Hematopoietic multipotent progenitor cell treated with erythropoietin and hydrocortisone succinate and interleukin-3 and kit ligand, for 4 days (in vitro differentiated cells): Measurements from ENCODE around the gene FSHR.

Experiments
- DNase-seq: peaks from one replicate; pipeline ENCODE4 v3.0.0-alpha.2; 2015

The FSHR gene

GRCh38 chr2:49110571-49110970, 43.7 kb downstream of the FSHR start:
- no peak for DNase-seq

GRCh38 chr2:49108851-49109250, 45.5 kb downstream of the FSHR start:
- no peak for DNase-seq

GRCh38 chr2:49108436-49108835, 45.9 kb downstream of the FSHR start:
- no peak for DNase-seq

GRCh38 chr2:49105506-49105905, 48.8 kb downstream of the FSHR start:
- DNase-seq: no peak

GRCh38 chr2:49102146-49102545, 52.2 kb downstream of the FSHR start:
- no peak for DNase-seq

- DNase-seq: no peak
Observed at GRCh38 chr2:49080681-49081080, 73.6 kb downstream of the FSHR start.

GRCh38 chr2:49070716-49071115, 83.6 kb downstream of the FSHR start:
- no peak for DNase-seq

- no peak for DNase-seq
Observed at GRCh38 chr2:49069829-49070228, 84.5 kb downstream of the FSHR start.

GRCh38 chr2:49068613-49069012, 85.7 kb downstream of the FSHR start:
- DNase-seq: no peak

- DNase-seq: no peak
Observed at GRCh38 chr2:49067971-49068370, 86.3 kb downstream of the FSHR start.

GRCh38 chr2:49053156-49053555, 101.2 kb downstream of the FSHR start:
- no peak for DNase-seq

- DNase-seq: no peak
Observed at GRCh38 chr2:49050265-49050664, 104.0 kb downstream of the FSHR start.

- no peak for DNase-seq
Observed at GRCh38 chr2:49049161-49049560, 105.2 kb downstream of the FSHR start.

- DNase-seq: no peak
Observed at GRCh38 chr2:49045083-49045482, 109.2 kb downstream of the FSHR start.

GRCh38 chr2:49044350-49045079, 109.8 kb downstream of the FSHR start:
- DNase-seq: peak; percentile 3

- no peak for DNase-seq
Observed at GRCh38 chr2:49043405-49043982, 110.8 kb downstream of the FSHR start.

- DNase-seq: no peak
Observed at GRCh38 chr2:49042488-49042887, 111.8 kb downstream of the FSHR start.

- DNase-seq: no peak
Observed at GRCh38 chr2:49041061-49041460, 113.3 kb downstream of the FSHR start.

GRCh38 chr2:49037197-49037596, 117.1 kb downstream of the FSHR start:
- DNase-seq: no peak

GRCh38 chr2:49035481-49035880, 118.8 kb downstream of the FSHR start:
- no peak for DNase-seq

- DNase-seq: no peak
Observed at GRCh38 chr2:49033394-49034185, 120.7 kb downstream of the FSHR start.

GRCh38 chr2:49032936-49033335, 121.4 kb downstream of the FSHR start:
- DNase-seq: no peak

GRCh38 chr2:49032126-49032525, 122.2 kb downstream of the FSHR start:
- no peak for DNase-seq

- DNase-seq: no peak
Observed at GRCh38 chr2:49029406-49029805, 124.9 kb downstream of the FSHR start.
